GM18498 (cell line): Measurements from ENCODE around the gene ABCB7.
"Not testable (repeated sequence)": the region's sequence is repeated elsewhere in the genome, so short reads cannot be mapped to it uniquely, and the experiment has no call there.

Source experiments
- ATAC-seq: cut with Tn5 transposase; IDR thresholded peaks from one replicate; pipeline ENCODE4 v1.9.1; 2021; ENCODE audit warnings: mild to moderate bottlenecking, moderate library complexity; ENCODE audit not compliant: unreplicated experiment

The ABCB7 gene

GRCh38 chrX:75106772-75107171, 49.3 kb downstream of the ABCB7 start:
- no peak for ATAC-seq

- ATAC-seq, result no peak
Measured at GRCh38 chrX:75096331-75096730, 59.8 kb downstream of the ABCB7 start.

GRCh38 chrX:75086731-75087195, 69.3 kb downstream of the ABCB7 start:
- ATAC-seq, result no peak

GRCh38 chrX:75084757-75085156, 71.3 kb downstream of the ABCB7 start:
- no peak for ATAC-seq

- no peak for ATAC-seq
Measured at GRCh38 chrX:75076429-75076828, 79.7 kb downstream of the ABCB7 start.

- ATAC-seq, result no peak
Measured at GRCh38 chrX:75074475-75074874, 81.6 kb downstream of the ABCB7 start.

- ATAC-seq, result no peak
Measured at GRCh38 chrX:75071334-75071733, 84.7 kb downstream of the ABCB7 start.

- ATAC-seq, result no peak
Measured at GRCh38 chrX:75067931-75068330, 88.2 kb downstream of the ABCB7 start.

GRCh38 chrX:75061701-75062100, 94.4 kb downstream of the ABCB7 start:
- no peak for ATAC-seq

- ATAC-seq, result no peak
Measured at GRCh38 chrX:75051047-75051446, 105.0 kb downstream of the ABCB7 start.

GRCh38 chrX:75045369-75045768, 110.7 kb downstream of the ABCB7 start:
- no peak for ATAC-seq

- ATAC-seq, result not testable (repeated sequence)
Measured at GRCh38 chrX:75044142-75044541, 111.9 kb downstream of the ABCB7 start.

GRCh38 chrX:75038925-75039324, 117.2 kb downstream of the ABCB7 start:
- ATAC-seq, result no peak
